K562 (cell line): ENCODE data around the gene ATF6B. TPM values are rescaled to one million over a fixed set of nuclear protein-coding genes. Genes with fewer than 3 reads are reported as not detected.

ENCODE experiments used
- CEBPG ChIP-seq, 3 experiments: fragments of 200-800 bp in 1 of 3; sonication (Bioruptor generic) in 1 of 3; sonication (generic) in 1 of 3; formaldehyde crosslinking in 1 of 3; IDR thresholded peaks in 2 of 3; conservative IDR thresholded peaks in 1 of 3; 2 replicates each; pipeline versions ENCODE4 v1.6.1 to v1.8.0; 2016 to 2022; ENCODE audit warnings: missing compliant biosample characterization in 2 of 3, missing genetic modification characterization in 2 of 3, mild to moderate bottlenecking in 1 of 3, missing genetic modification reagents in 1 of 3
- LARP7 ChIP-seq: fragments of 450-650 bp; IDR thresholded peaks from 2 replicates; pipeline ENCODE4 v1.6.1; 2016
- MYC ChIP-seq, 2 experiments: fragments of 250-450 bp in 1 of 2; sonication (Bioruptor Pico) in 1 of 2; IDR thresholded peaks; 2 replicates each; pipeline versions ENCODE4 v1.5.1 to v1.6.1; 2012 to 2021; ENCODE audit warnings: low read depth in 2 of 2, borderline replicate concordance in 1 of 2, improper control_type of control experiment in 1 of 2, low read length in 1 of 2, mild to moderate bottlenecking in 1 of 2, moderate library complexity in 1 of 2
- RERE ChIP-seq: sonication (generic); formaldehyde crosslinking; IDR thresholded peaks from 2 replicates; pipeline ENCODE4 v1.8.0; 2023; ENCODE audit warnings: missing genetic modification reagents, mild to moderate bottlenecking, borderline replicate concordance
- TRIM25 ChIP-seq: fragments of 450-650 bp; IDR thresholded peaks from 2 replicates; pipeline ENCODE4 v1.7.0; 2016; ENCODE audit warnings: borderline replicate concordance
- ZNF561 ChIP-seq: fragments of 450-650 bp; formaldehyde crosslinking; conservative IDR thresholded peaks from 2 replicates; pipeline ENCODE4 v1.4.0; 2020; ENCODE audit warnings: mild to moderate bottlenecking, moderate library complexity
- ZNF583 ChIP-seq: fragments of 250-450 bp; sonication (Bioruptor Pico); IDR thresholded peaks from 2 replicates; pipeline ENCODE4 v1.4.0; 2020
- polyA plus RNA-seq, 8 experiments: library from polyadenylated mRNA; depleted of rRNA in 4 of 8; stranded (reverse) in 5 of 8; unstranded in 3 of 8; fragments of >200 nt; fragmentation: Nextera tagmentation in 2 of 8; fragmentation: Illumina TruSeq in 1 of 8; extraction: Ambion mirVana in 2 of 8; extraction: Trizol in 1 of 8; gene quantifications; 2 replicates each; pipeline versions ENCODE4 v1.2.1 to v1.2.3, GENCODE V29; 2011 to 2014; ENCODE audit warnings: inconsistent platforms in 1 of 8, missing spikeins in 1 of 8
- total RNA-seq, 7 experiments: library from RNA; depleted of rRNA in 6 of 7; stranded (reverse); fragments of >200 nt in 6 of 7; fragmentation: Illumina TruSeq in 2 of 7; extraction: Trizol in 2 of 7; gene quantifications; 2 replicates each; pipeline versions ENCODE4 v1.2.1 to v1.2.3, GENCODE V29; 2011 to 2021; ENCODE audit warnings: low replicate concordance in 1 of 7
- TF ChIP-seq, protein P1 (sequence below), 3 experiments: IDR thresholded peaks in 2 of 3; conservative IDR thresholded peaks in 1 of 3; 2 replicates each; pipeline ENCODE4 v1.5.1; 2011 to 2012; ENCODE audit warnings: low read length in 3 of 3, mild to moderate bottlenecking in 3 of 3, control low read depth in 2 of 3, improper control_type of control experiment in 1 of 3, inconsistent platforms in 1 of 3, low read depth in 1 of 3, mixed read lengths in 1 of 3, moderate library complexity in 1 of 3; ENCODE audit not compliant: insufficient read depth in 2 of 3
- TF ChIP-seq, protein P2 (sequence below): fragments of 450-650 bp; conservative IDR thresholded peaks from 2 replicates; pipeline ENCODE4 v1.6.1; 2016; ENCODE audit warnings: missing genetic modification characterization, low read depth, mild to moderate bottlenecking, missing compliant biosample characterization, moderate library complexity
- TF ChIP-seq, protein P3 (sequence below): sonication (generic); formaldehyde crosslinking; IDR thresholded peaks from 2 replicates; pipeline ENCODE4 v1.8.0; 2023; ENCODE audit warnings: mild to moderate bottlenecking, missing genetic modification reagents

ATF6B gene
- total and polyA plus RNA-seq, 9 of the 15 experiments (the other 6 are each of a cell fraction or from before 2014, with no cell fraction given), result 20.7 to 131 (median 31.7) TPM

GRCh38 chr6:32176476-32177182 lies 48.6 kb upstream of the ATF6B start (continued):
- no peak for TF ChIP-seq RERE (CRISPR knock-in tag)
- TF ChIP-seq, protein P1, sequence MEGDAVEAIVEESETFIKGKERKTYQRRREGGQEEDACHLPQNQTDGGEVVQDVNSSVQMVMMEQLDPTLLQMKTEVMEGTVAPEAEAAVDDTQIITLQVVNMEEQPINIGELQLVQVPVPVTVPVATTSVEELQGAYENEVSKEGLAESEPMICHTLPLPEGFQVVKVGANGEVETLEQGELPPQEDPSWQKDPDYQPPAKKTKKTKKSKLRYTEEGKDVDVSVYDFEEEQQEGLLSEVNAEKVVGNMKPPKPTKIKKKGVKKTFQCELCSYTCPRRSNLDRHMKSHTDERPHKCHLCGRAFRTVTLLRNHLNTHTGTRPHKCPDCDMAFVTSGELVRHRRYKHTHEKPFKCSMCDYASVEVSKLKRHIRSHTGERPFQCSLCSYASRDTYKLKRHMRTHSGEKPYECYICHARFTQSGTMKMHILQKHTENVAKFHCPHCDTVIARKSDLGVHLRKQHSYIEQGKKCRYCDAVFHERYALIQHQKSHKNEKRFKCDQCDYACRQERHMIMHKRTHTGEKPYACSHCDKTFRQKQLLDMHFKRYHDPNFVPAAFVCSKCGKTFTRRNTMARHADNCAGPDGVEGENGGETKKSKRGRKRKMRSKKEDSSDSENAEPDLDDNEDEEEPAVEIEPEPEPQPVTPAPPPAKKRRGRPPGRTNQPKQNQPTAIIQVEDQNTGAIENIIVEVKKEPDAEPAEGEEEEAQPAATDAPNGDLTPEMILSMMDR (IDR thresholded peaks at IDR 0.05 in 2 of 3, conservative IDR thresholded peaks at IDR 0.05 in 1 of 3; ENCODE audit: insufficient read depth in 2 of 3, low read depth in 1 of 3, low read length in 3 of 3), result no peak
- peak; percentile 87 for TF ChIP-seq LARP7
- TF ChIP-seq ZNF583 (CRISPR knock-in tag), result no peak
- TF ChIP-seq, protein P2, sequence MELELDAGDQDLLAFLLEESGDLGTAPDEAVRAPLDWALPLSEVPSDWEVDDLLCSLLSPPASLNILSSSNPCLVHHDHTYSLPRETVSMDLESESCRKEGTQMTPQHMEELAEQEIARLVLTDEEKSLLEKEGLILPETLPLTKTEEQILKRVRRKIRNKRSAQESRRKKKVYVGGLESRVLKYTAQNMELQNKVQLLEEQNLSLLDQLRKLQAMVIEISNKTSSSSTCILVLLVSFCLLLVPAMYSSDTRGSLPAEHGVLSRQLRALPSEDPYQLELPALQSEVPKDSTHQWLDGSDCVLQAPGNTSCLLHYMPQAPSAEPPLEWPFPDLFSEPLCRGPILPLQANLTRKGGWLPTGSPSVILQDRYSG (tag), result no peak
- TF ChIP-seq TRIM25, result peak; percentile 99
- TF ChIP-seq, protein P3, sequence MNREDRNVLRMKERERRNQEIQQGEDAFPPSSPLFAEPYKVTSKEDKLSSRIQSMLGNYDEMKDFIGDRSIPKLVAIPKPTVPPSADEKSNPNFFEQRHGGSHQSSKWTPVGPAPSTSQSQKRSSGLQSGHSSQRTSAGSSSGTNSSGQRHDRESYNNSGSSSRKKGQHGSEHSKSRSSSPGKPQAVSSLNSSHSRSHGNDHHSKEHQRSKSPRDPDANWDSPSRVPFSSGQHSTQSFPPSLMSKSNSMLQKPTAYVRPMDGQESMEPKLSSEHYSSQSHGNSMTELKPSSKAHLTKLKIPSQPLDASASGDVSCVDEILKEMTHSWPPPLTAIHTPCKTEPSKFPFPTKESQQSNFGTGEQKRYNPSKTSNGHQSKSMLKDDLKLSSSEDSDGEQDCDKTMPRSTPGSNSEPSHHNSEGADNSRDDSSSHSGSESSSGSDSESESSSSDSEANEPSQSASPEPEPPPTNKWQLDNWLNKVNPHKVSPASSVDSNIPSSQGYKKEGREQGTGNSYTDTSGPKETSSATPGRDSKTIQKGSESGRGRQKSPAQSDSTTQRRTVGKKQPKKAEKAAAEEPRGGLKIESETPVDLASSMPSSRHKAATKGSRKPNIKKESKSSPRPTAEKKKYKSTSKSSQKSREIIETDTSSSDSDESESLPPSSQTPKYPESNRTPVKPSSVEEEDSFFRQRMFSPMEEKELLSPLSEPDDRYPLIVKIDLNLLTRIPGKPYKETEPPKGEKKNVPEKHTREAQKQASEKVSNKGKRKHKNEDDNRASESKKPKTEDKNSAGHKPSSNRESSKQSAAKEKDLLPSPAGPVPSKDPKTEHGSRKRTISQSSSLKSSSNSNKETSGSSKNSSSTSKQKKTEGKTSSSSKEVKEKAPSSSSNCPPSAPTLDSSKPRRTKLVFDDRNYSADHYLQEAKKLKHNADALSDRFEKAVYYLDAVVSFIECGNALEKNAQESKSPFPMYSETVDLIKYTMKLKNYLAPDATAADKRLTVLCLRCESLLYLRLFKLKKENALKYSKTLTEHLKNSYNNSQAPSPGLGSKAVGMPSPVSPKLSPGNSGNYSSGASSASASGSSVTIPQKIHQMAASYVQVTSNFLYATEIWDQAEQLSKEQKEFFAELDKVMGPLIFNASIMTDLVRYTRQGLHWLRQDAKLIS (CRISPR knock-in tag), result no peak; the same call in 1 of the 2 replicates
- TF ChIP-seq ZNF561 (CRISPR knock-in tag), result 0 out of 2 replicates have a peak, but pooled peaks have one; percentile 32
- TF ChIP-seq CEBPG (CRISPR knock-in tag; IDR thresholded peaks at IDR 0.05), result no peak
- peak; percentile 49 to 61; a peak in 3 of 4 replicates for TF ChIP-seq CEBPG (tag; conservative IDR thresholded peaks at IDR 0.05 in 1 of 2, IDR thresholded peaks at IDR 0.05 in 1 of 2)
- TF ChIP-seq MYC (IDR thresholded peaks at IDR 0.05; ENCODE audit: low read depth, low read length), result peak; percentile 27; the same call in 1 of the 2 replicates
- no peak for TF ChIP-seq MYC (CRISPR knock-in tag; IDR thresholded peaks at IDR 0.05; ENCODE audit: borderline replicate concordance, low read depth)
